Liver (tissue), 9 donors: ENCODE results near the gene MANF. TPM values are rescaled to one million over a fixed set of nuclear protein-coding genes. Genes with fewer than 3 reads are reported as not detected.

Experiments
- DNase-seq: peaks from one replicate; pipeline ENCODE4 v3.0.0-alpha.2; 2017; ENCODE audit warnings: low spot score
- H3K27ac ChIP-seq, 2 donors: one replicate each; pipeline ENCODE4 v1.7.0; 2013; ENCODE audit warnings: inconsistent platforms in 2 of 2, low read length in 2 of 2, control low read depth in 1 of 2, low read depth in 1 of 2, mild to moderate bottlenecking in 1 of 2
- H3K27me3 ChIP-seq, 4 donors: one replicate each; pipeline versions ENCODE4 v1.6.1 to v1.7.0; 2013; ENCODE audit warnings: low read length in 3 of 4, inconsistent platforms in 1 of 4, mild to moderate bottlenecking in 1 of 4, moderate library complexity in 1 of 4; ENCODE audit not compliant: control insufficient read depth in 4 of 4, insufficient read depth in 4 of 4
- H3K36me3 ChIP-seq, 4 donors: one replicate each; pipeline versions ENCODE4 v1.6.1 to v1.7.0; 2013; ENCODE audit warnings: low read length in 3 of 4, mild to moderate bottlenecking in 3 of 4, low read depth in 1 of 4, moderate library complexity in 1 of 4; ENCODE audit not compliant: control insufficient read depth in 4 of 4, insufficient read depth in 3 of 4
- H3K4me1 ChIP-seq, 4 donors: one replicate each; pipeline versions ENCODE4 v1.6.1 to v1.7.0; 2013; ENCODE audit warnings: low read length in 3 of 4, mild to moderate bottlenecking in 3 of 4, moderate library complexity in 1 of 4; ENCODE audit not compliant: control insufficient read depth in 4 of 4, insufficient read depth in 4 of 4
- H3K4me3 ChIP-seq, 3 donors: one replicate each; pipeline versions ENCODE4 v1.6.1 to v1.7.0; 2013; ENCODE audit warnings: low read length in 3 of 3, control low read depth in 1 of 3, low read depth in 1 of 3, mild to moderate bottlenecking in 1 of 3
- H3K9ac ChIP-seq, 2 donors: one replicate each; pipeline ENCODE4 v1.7.0; 2013; ENCODE audit warnings: low read length in 2 of 2, mild to moderate bottlenecking in 2 of 2, moderate library complexity in 2 of 2, control low read depth in 1 of 2, low read depth in 1 of 2
- H3K9me3 ChIP-seq, 4 donors: one replicate each; pipeline versions ENCODE4 v1.6.1 to v1.7.0; 2013; ENCODE audit warnings: low read length in 3 of 4; ENCODE audit not compliant: control insufficient read depth in 4 of 4
- CTCF ChIP-seq: fragments of 150-350 bp; IDR thresholded peaks from 2 replicates; pipeline ENCODE4 v1.5.1; 2017; ENCODE audit warnings: improper control_type of control experiment, low read depth, low read length; ENCODE audit not compliant: missing input control
- EGR1 ChIP-seq, 2 donors: IDR thresholded peaks; 2 replicates each; pipeline ENCODE4 v1.6.1; 2016 to 2018; ENCODE audit warnings: antibody characterized with exemption in 2 of 2, low read depth in 2 of 2
- FOXA1 ChIP-seq: IDR thresholded peaks from 2 replicates; pipeline ENCODE4 v1.6.1; 2016; ENCODE audit warnings: antibody characterized with exemption
- FOXA2 ChIP-seq: IDR thresholded peaks from 2 replicates; pipeline ENCODE4 v1.6.1; 2016; ENCODE audit warnings: antibody characterized with exemption
- GABPA ChIP-seq, 2 donors: IDR thresholded peaks in 1 of 2; conservative IDR thresholded peaks in 1 of 2; 2 replicates each; pipeline ENCODE4 v1.6.1; 2016; ENCODE audit warnings: antibody characterized with exemption in 2 of 2, mild to moderate bottlenecking in 1 of 2, moderate library complexity in 1 of 2
- HNF4A ChIP-seq, 2 donors: conservative IDR thresholded peaks; 2 replicates each; pipeline ENCODE4 v1.6.1; 2016; ENCODE audit warnings: antibody characterized with exemption in 2 of 2, mild to moderate bottlenecking in 2 of 2
- JUND ChIP-seq, 2 donors: IDR thresholded peaks; 2 replicates each; pipeline ENCODE4 v1.6.1; 2016; ENCODE audit warnings: antibody characterized with exemption in 2 of 2
- MAX ChIP-seq: IDR thresholded peaks from 2 replicates; pipeline ENCODE4 v1.6.1; 2016; ENCODE audit warnings: antibody characterized with exemption
- NR2F2 ChIP-seq: IDR thresholded peaks from 2 replicates; pipeline ENCODE4 v1.6.1; 2016; ENCODE audit warnings: antibody characterized with exemption
- REST ChIP-seq: IDR thresholded peaks from 2 replicates; pipeline ENCODE4 v1.6.1; 2016; ENCODE audit warnings: antibody characterized with exemption, mild to moderate bottlenecking
- RXRA ChIP-seq, 2 donors: IDR thresholded peaks; 2 replicates each; pipeline ENCODE4 v1.6.1; 2017 to 2018; ENCODE audit warnings: antibody characterized with exemption in 2 of 2, mild to moderate bottlenecking in 1 of 2
- SP1 ChIP-seq: IDR thresholded peaks from 2 replicates; pipeline ENCODE4 v1.6.1; 2018; ENCODE audit warnings: antibody characterized with exemption, mild to moderate bottlenecking
- YY1 ChIP-seq: IDR thresholded peaks from 2 replicates; pipeline ENCODE4 v1.6.1; 2016; ENCODE audit warnings: antibody characterized with exemption, mild to moderate bottlenecking
- ZBTB33 ChIP-seq: IDR thresholded peaks from 2 replicates; pipeline ENCODE4 v1.6.1; 2016; ENCODE audit warnings: antibody characterized with exemption
- WGBS: extraction: QIAGEN DNeasy Blood & Tissue Kit; methylation state at CpG from one replicate; pipeline ENCODE4 v1.1.7; 2013; 5-methylcytosine and 5-hydroxymethylcytosine counted together
- polyA plus RNA-seq, 2 donors: library from polyadenylated mRNA; stranded (reverse) in 1 of 2; unstranded in 1 of 2; fragments of 200-250 nt in 1 of 2; fragments of >200 nt in 1 of 2; fragmentation: Nextera tagmentation in 1 of 2; extraction: Ambion mirVana in 1 of 2; gene quantifications; one replicate each; pipeline versions ENCODE4 v1.2.1 to v1.2.3, GENCODE V29; 2013 to 2015
- total RNA-seq, 2 donors: library from RNA; depleted of rRNA; stranded (reverse); fragments of >200 nt; gene quantifications; one replicate each; pipeline ENCODE4 v1.2.3, GENCODE V29; 2014
- donor health status: healthy.
- donor health status: healthy.
- donor health status: healthy.
- donor health status: healthy.
- donor health status: healthy.

Gene MANF
- total and polyA plus RNA-seq, 4 donors, result 28.9 to 116 (median 75.6) TPM

- no peak for DNase-seq
- Histone ChIP-seq H3K27ac (no peak overlapping the region), H3K4me1 (no peaks in the 10 kb centered on the region), H3K9me3 (no peaks in the 10 kb centered on the region), H3K9ac (no peak overlapping the region), H3K27me3 (no peaks in the 10 kb centered on the region), H3K4me3 (no peak overlapping the region), H3K36me3 (no peaks in the 10 kb centered on the region)
- no peak for TF ChIP-seq YY1
- WGBS, result 66% methylated on average over 4 of the region's 4 CpGs
Observed at GRCh38 chr3:51357856-51358255, 27.2 kb upstream of the MANF start.

GRCh38 chr3:51358981-51359380 lies 26.1 kb upstream of the MANF start:
- H3K9me3 ChIP-seq, result no peaks in the 10 kb centered on the region
- no peak overlapping the region for H3K9ac ChIP-seq
- H3K36me3 ChIP-seq, result no peaks in the 10 kb centered on the region
- H3K27ac ChIP-seq, result no peak overlapping the region
- WGBS, result 80% methylated on average over 3 of the region's 3 CpGs
- no peak for DNase-seq
- TF ChIP-seq MAX (no peak), CTCF (no peak), FOXA2 (no peak), SP1 (no peak), EGR1 (IDR thresholded peaks at IDR 0.05; ENCODE audit: low read depth in 2 of 2) (no peak), HNF4A (conservative IDR thresholded peaks at IDR 0.05) (no peak), REST (no peak), NR2F2 (no peak), RXRA (IDR thresholded peaks at IDR 0.05) (no peak), JUND (IDR thresholded peaks at IDR 0.05) (no peak)
- H3K4me1 ChIP-seq, result no peaks in the 10 kb centered on the region
- no peaks in the 10 kb centered on the region for H3K27me3 ChIP-seq
- H3K4me3 ChIP-seq, result no peak overlapping the region

- no peak for DNase-seq
- 88% methylated on average over 3 of the region's 3 CpGs for WGBS
Observed at GRCh38 chr3:51360806-51361205, 24.3 kb upstream of the MANF start.

More at GRCh38 chr3:51360806-51361205, 24.3 kb upstream of the MANF start:
- no peaks in the 10 kb centered on the region for H3K36me3 ChIP-seq
- H3K9me3 ChIP-seq, result no peaks in the 10 kb centered on the region
- H3K27ac ChIP-seq, result no peak overlapping the region
- no peak overlapping the region for H3K4me3 ChIP-seq
- H3K4me1 ChIP-seq, result no peaks in the 10 kb centered on the region
- no peaks in the 10 kb centered on the region for H3K27me3 ChIP-seq
- H3K9ac ChIP-seq, result no peak overlapping the region
- TF ChIP-seq NR2F2, result no peak
- TF ChIP-seq RXRA (IDR thresholded peaks at IDR 0.05), result no peak
- TF ChIP-seq FOXA2, result no peak
- TF ChIP-seq REST, result no peak
- no peak for TF ChIP-seq GABPA (IDR thresholded peaks at IDR 0.05 in 1 of 2, conservative IDR thresholded peaks at IDR 0.05 in 1 of 2)
- no peak for TF ChIP-seq FOXA1
- TF ChIP-seq ZBTB33, result no peak
- no peak for TF ChIP-seq MAX
- TF ChIP-seq EGR1 (IDR thresholded peaks at IDR 0.05; ENCODE audit: low read depth in 2 of 2), result no peak
- no peak for TF ChIP-seq JUND (IDR thresholded peaks at IDR 0.05)
- TF ChIP-seq HNF4A (conservative IDR thresholded peaks at IDR 0.05), result no peak
